ENCODE results near the gene UMAD1.
A peak's percentile ranks its signal among the peaks of the same experiment; 100 is the strongest.

UMAD1 gene

DNA sequence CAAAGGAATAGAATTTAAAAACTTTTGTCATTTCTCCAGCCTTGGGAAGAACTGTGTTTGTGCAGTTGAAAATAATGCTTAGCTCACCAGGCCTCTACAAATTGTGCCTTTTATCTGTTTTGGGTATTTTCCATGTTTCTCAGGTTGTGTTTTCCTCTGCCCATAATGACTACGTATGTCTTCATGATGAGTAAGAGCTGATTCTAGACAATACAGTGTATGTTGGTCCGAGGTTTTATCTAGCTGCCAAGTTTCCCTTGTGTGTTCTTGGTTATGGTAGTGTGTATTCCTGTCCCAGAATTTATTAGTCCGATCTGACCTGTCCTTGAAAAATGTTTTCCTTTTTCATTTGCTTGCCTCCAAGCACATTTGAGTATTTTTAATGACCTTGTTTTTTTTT lies 244.3 kb downstream of the UMAD1 start:
- Histone ChIP-seq H3K9ac (ENCODE audit: low read length) (no peak overlapping the region), H3K23ac (ENCODE audit: low read length) (no peak overlapping the region), H2BK5ac (ENCODE audit: low read length) (no peak overlapping the region), H2BK120ac (ENCODE audit: low read depth, low read length) (no peak overlapping the region), H3K4ac (ENCODE audit: low read depth, low read length) (no peak overlapping the region), H2AK5ac (ENCODE audit: low read length) (no peak overlapping the region), H3K27me3 (ENCODE audit: insufficient read depth, low read length, poor library complexity) (no peaks in the 10 kb centered on the region), H4K5ac (ENCODE audit: low read length) (no peak overlapping the region), H3K79me2 (ENCODE audit: control insufficient read depth, insufficient read depth, low read length) (no peaks in the 10 kb centered on the region), H3K4me3 (ENCODE audit: low read length) (no peak overlapping the region), H3K36me3 (ENCODE audit: control insufficient read depth, insufficient read depth, low read length) (no peaks in the 10 kb centered on the region), H3K4me2 (ENCODE audit: low read length) (no peak overlapping the region), H3K27ac (ENCODE audit: low read depth, low read length) (no peak overlapping the region), H3K56ac (ENCODE audit: low read length) (no peak overlapping the region), H2BK15ac (replicated peaks; ENCODE audit: low read depth) (no peak overlapping the region), H4K8ac (ENCODE audit: low read depth, low read length) (no peak overlapping the region), H3K18ac (ENCODE audit: low read length) (no peak overlapping the region), H3K79me1 (ENCODE audit: low read length) (no peaks in the 10 kb centered on the region), H3K4me1 (ENCODE audit: control insufficient read depth, low read depth, low read length) (no peaks in the 10 kb centered on the region)
- no peak for DNase-seq
- WGBS (ENCODE audit: extremely low coverage, insufficient coverage, low lambda C conversion rate), result no CpG with 5 or more reads among the region's 3 CpGs

DNA sequence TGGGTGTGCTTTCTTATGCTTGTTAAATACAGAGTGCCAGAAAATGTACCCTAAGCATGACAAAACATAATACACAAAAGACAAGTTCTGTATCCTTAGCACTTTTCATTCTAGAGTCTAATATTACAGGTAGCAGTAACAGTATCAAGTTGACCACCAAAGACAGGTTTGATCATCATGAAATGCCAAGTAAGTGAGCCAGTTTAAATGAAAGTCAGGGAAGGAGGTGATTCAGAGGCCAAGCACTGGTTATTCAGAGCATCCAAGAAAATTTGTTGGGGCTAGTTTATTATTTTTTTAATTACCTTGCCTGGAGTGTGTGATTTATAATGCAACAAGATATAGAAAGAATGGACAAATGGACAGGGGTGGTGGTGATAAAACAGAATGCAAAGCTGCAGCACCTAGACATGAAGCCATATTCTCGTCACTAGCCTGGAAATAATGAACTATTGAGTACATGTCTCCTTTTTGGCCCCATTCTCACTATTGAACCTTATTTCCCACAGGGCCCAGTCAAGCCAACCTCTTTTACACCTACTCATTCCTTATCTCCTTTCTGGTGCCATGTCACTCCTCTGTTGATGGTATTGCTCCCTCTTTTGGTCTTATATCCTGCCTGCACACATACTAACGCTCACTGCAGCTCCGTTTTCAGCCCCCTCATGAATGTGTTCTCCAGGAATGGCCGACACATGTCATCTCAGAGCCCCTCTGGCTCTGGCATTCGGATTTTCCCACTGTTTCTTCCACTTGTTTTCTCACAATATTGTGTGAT lies 249.4 kb downstream of the UMAD1 start:
- no peak overlapping the region for H3K18ac ChIP-seq (ENCODE audit: low read length)
- no peak overlapping the region for H3K27ac ChIP-seq (ENCODE audit: low read depth, low read length)
- H3K23ac ChIP-seq (ENCODE audit: low read length), result no peak overlapping the region
- peak; percentile 51 for DNase-seq
- H2BK120ac ChIP-seq (ENCODE audit: low read depth, low read length), result no peak overlapping the region
- H2BK15ac ChIP-seq (replicated peaks; ENCODE audit: low read depth), result no peak overlapping the region
- no peak overlapping the region for H2BK5ac ChIP-seq (ENCODE audit: low read length)
- H2AK5ac ChIP-seq (ENCODE audit: low read length), result no peak overlapping the region
- H3K4me2 ChIP-seq (ENCODE audit: low read length), result no peak overlapping the region
- H3K79me1 ChIP-seq (ENCODE audit: low read length), result no peaks in the 10 kb centered on the region
- H3K4ac ChIP-seq (ENCODE audit: low read depth, low read length), result no peak overlapping the region
- no peaks in the 10 kb centered on the region for H3K4me1 ChIP-seq (ENCODE audit: control insufficient read depth, low read depth, low read length)
- no peak overlapping the region for H3K56ac ChIP-seq (ENCODE audit: low read length)
- H3K9ac ChIP-seq (ENCODE audit: low read length), result no peak overlapping the region
- no peaks in the 10 kb centered on the region for H3K79me2 ChIP-seq (ENCODE audit: control insufficient read depth, insufficient read depth, low read length)
- H4K5ac ChIP-seq (ENCODE audit: low read length), result no peak overlapping the region
- no peak overlapping the region for H3K4me3 ChIP-seq (ENCODE audit: low read length)
- H3K27me3 ChIP-seq (ENCODE audit: insufficient read depth, low read length, poor library complexity), result no peaks in the 10 kb centered on the region
- no peak overlapping the region for H4K8ac ChIP-seq (ENCODE audit: low read depth, low read length)
- no CpG with 5 or more reads among the region's 5 CpGs for WGBS (ENCODE audit: extremely low coverage, insufficient coverage, low lambda C conversion rate)
- H3K36me3 ChIP-seq (ENCODE audit: control insufficient read depth, insufficient read depth, low read length), result no peaks in the 10 kb centered on the region

- no peak overlapping the region for H2BK15ac ChIP-seq (replicated peaks; ENCODE audit: low read depth)
- H3K36me3 ChIP-seq (ENCODE audit: control insufficient read depth, insufficient read depth, low read length), result no peaks in the 10 kb centered on the region
- H3K23ac ChIP-seq (ENCODE audit: low read length), result no peak overlapping the region
- no peaks in the 10 kb centered on the region for H3K4me1 ChIP-seq (ENCODE audit: control insufficient read depth, low read depth, low read length)
- WGBS (ENCODE audit: extremely low coverage, insufficient coverage, low lambda C conversion rate), result no CpG with 5 or more reads among the region's 7 CpGs
- no peak overlapping the region for H3K9ac ChIP-seq (ENCODE audit: low read length)
- no peak overlapping the region for H3K4me3 ChIP-seq (ENCODE audit: low read length)
- H4K8ac ChIP-seq (ENCODE audit: low read depth, low read length), result no peak overlapping the region
- no peak overlapping the region for H3K18ac ChIP-seq (ENCODE audit: low read length)
- DNase-seq, result no peak
- no peaks in the 10 kb centered on the region for H3K79me2 ChIP-seq (ENCODE audit: control insufficient read depth, insufficient read depth, low read length)
- H4K5ac ChIP-seq (ENCODE audit: low read length), result no peak overlapping the region
- H3K79me1 ChIP-seq (ENCODE audit: low read length), result no peaks in the 10 kb centered on the region
- no peak overlapping the region for H2BK120ac ChIP-seq (ENCODE audit: low read depth, low read length)
- H3K27ac ChIP-seq (ENCODE audit: low read depth, low read length), result no peak overlapping the region
- no peak overlapping the region for H2AK5ac ChIP-seq (ENCODE audit: low read length)
- H2BK5ac ChIP-seq (ENCODE audit: low read length), result no peak overlapping the region
- H3K4ac ChIP-seq (ENCODE audit: low read depth, low read length), result no peak overlapping the region
- H3K56ac ChIP-seq (ENCODE audit: low read length), result no peak overlapping the region
- no peaks in the 10 kb centered on the region for H3K27me3 ChIP-seq (ENCODE audit: insufficient read depth, low read length, poor library complexity)
- no peak overlapping the region for H3K4me2 ChIP-seq (ENCODE audit: low read length)
Measured at GRCh38 chr7:7895004-7895650, 254.6 kb downstream of the UMAD1 start.

GRCh38 chr7:7895754-7896153 lies 255.2 kb downstream of the UMAD1 start:
- H3K4me2 ChIP-seq (ENCODE audit: low read length), result no peak overlapping the region
- no peak overlapping the region for H3K18ac ChIP-seq (ENCODE audit: low read length)
- H4K5ac ChIP-seq (ENCODE audit: low read length), result no peak overlapping the region
- H2BK120ac ChIP-seq (ENCODE audit: low read depth, low read length), result no peak overlapping the region
- H3K79me2 ChIP-seq (ENCODE audit: control insufficient read depth, insufficient read depth, low read length), result no peaks in the 10 kb centered on the region
- DNase-seq, result peak; percentile 24
- H3K4me1 ChIP-seq (ENCODE audit: control insufficient read depth, low read depth, low read length), result no peaks in the 10 kb centered on the region
- no peaks in the 10 kb centered on the region for H3K79me1 ChIP-seq (ENCODE audit: low read length)
- no peak overlapping the region for H3K4me3 ChIP-seq (ENCODE audit: low read length)
- H3K4ac ChIP-seq (ENCODE audit: low read depth, low read length), result no peak overlapping the region
- H2BK15ac ChIP-seq (replicated peaks; ENCODE audit: low read depth), result no peak overlapping the region
- no peak overlapping the region for H2AK5ac ChIP-seq (ENCODE audit: low read length)
- H3K9ac ChIP-seq (ENCODE audit: low read length), result no peak overlapping the region
- no peak overlapping the region for H4K8ac ChIP-seq (ENCODE audit: low read depth, low read length)
- no peak overlapping the region for H3K27ac ChIP-seq (ENCODE audit: low read depth, low read length)
- no peaks in the 10 kb centered on the region for H3K36me3 ChIP-seq (ENCODE audit: control insufficient read depth, insufficient read depth, low read length)
- no peaks in the 10 kb centered on the region for H3K27me3 ChIP-seq (ENCODE audit: insufficient read depth, low read length, poor library complexity)
- no CpG with 5 or more reads among the region's 4 CpGs for WGBS (ENCODE audit: extremely low coverage, insufficient coverage, low lambda C conversion rate)
- H3K56ac ChIP-seq (ENCODE audit: low read length), result no peak overlapping the region
- H2BK5ac ChIP-seq (ENCODE audit: low read length), result no peak overlapping the region
- no peak overlapping the region for H3K23ac ChIP-seq (ENCODE audit: low read length)

DNA sequence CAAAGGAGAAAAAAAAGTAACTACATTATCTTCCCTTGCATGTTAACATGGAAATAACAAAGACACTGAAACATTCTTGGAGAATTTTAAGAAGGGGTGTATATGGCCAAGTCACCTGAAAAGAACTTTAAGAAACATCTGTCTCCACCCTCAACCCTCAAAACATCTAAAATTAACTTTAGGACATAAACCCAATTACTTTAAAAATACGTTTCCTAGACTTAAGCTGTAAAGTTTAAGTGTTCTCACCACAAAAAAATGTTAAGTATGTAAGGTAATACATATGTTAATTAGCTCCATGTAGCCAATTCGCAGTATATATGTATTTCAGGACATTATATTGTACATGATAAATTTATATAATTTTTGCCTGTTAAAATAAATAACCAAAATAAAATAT lies 257.0 kb downstream of the UMAD1 start:
- H2BK5ac ChIP-seq (ENCODE audit: low read length), result no peak overlapping the region
- H4K5ac ChIP-seq (ENCODE audit: low read length), result no peak overlapping the region
- H2BK120ac ChIP-seq (ENCODE audit: low read depth, low read length), result no peak overlapping the region
- no peak overlapping the region for H3K18ac ChIP-seq (ENCODE audit: low read length)
- H2BK15ac ChIP-seq (replicated peaks; ENCODE audit: low read depth), result no peak overlapping the region
- WGBS (ENCODE audit: extremely low coverage, insufficient coverage, low lambda C conversion rate), result no CpG with 5 or more reads among the region's 2 CpGs
- no peaks in the 10 kb centered on the region for H3K27me3 ChIP-seq (ENCODE audit: insufficient read depth, low read length, poor library complexity)
- H2AK5ac ChIP-seq (ENCODE audit: low read length), result no peak overlapping the region
- H3K79me1 ChIP-seq (ENCODE audit: low read length), result no peaks in the 10 kb centered on the region
- no peak overlapping the region for H4K8ac ChIP-seq (ENCODE audit: low read depth, low read length)
- no peak overlapping the region for H3K56ac ChIP-seq (ENCODE audit: low read length)
- H3K9ac ChIP-seq (ENCODE audit: low read length), result no peak overlapping the region
- H3K4me1 ChIP-seq (ENCODE audit: control insufficient read depth, low read depth, low read length), result no peaks in the 10 kb centered on the region
- peak; percentile 55 for DNase-seq
- no peak overlapping the region for H3K4ac ChIP-seq (ENCODE audit: low read depth, low read length)
- H3K4me2 ChIP-seq (ENCODE audit: low read length), result no peak overlapping the region
- H3K36me3 ChIP-seq (ENCODE audit: control insufficient read depth, insufficient read depth, low read length), result no peaks in the 10 kb centered on the region
- no peak overlapping the region for H3K4me3 ChIP-seq (ENCODE audit: low read length)
- no peak overlapping the region for H3K27ac ChIP-seq (ENCODE audit: low read depth, low read length)
- H3K23ac ChIP-seq (ENCODE audit: low read length), result no peak overlapping the region
- H3K79me2 ChIP-seq (ENCODE audit: control insufficient read depth, insufficient read depth, low read length), result no peaks in the 10 kb centered on the region
